Cardiac septum (tissue), 1 donor: ENCODE results near the gene GABBR2. TPM values are rescaled to one million over a fixed set of nuclear protein-coding genes. Genes with fewer than 3 reads are reported as not detected.

Experiments used
- DNase-seq: peaks from one replicate; pipeline ENCODE4 v3.0.0-alpha.2; 2020; ENCODE audit warnings: low spot score
- intact Hi-C: fragments of 100-400 bp; cut with DNase I; formaldehyde crosslinking; loops from one replicate; pipeline ENCODE4 v1.14.0; 2022
- total RNA-seq: library from RNA; stranded (reverse); fragmentation: NEBNext Ultra II Directional; extraction: Animal tissue kit (Norgen Biotek cat#: 25700); gene quantifications from one replicate; pipeline ENCODE4 v1.2.1, GENCODE V29; 2021
- donor health status: DM: no; HTN: no; CAD: no.

GABBR2 gene
- total RNA-seq, 1 donor from 2014 or later: 1.1 TPM

- intact Hi-C loops: no loop called here
- DNase-seq: no peak
These were observed 131.9 kb downstream of the GABBR2 start for GRCh38 chr9:98576859-98577258.

GRCh38 chr9:98576354-98576753 lies 132.4 kb downstream of the GABBR2 start:
- no peak for DNase-seq

GRCh38 chr9:98575379-98576346 lies 133.1 kb downstream of the GABBR2 start:
- intact Hi-C loops: no loop called here
- peak; percentile 66 for DNase-seq

More at GRCh38 chr9:98576354-98576753, 132.4 kb downstream of the GABBR2 start:
- intact Hi-C loops: no loop called here

- DNase-seq: no peak
- intact Hi-C loops: no loop called here
These were observed 134.9 kb downstream of the GABBR2 start for GRCh38 chr9:98573749-98574278.

GRCh38 chr9:98572796-98573195 lies 135.9 kb downstream of the GABBR2 start:
- intact Hi-C loops: no loop called here
- DNase-seq: no peak

GRCh38 chr9:98572054-98572627 lies 136.6 kb downstream of the GABBR2 start:
- intact Hi-C loops: no loop called here
- no peak for DNase-seq

GRCh38 chr9:98571643-98572042 lies 137.1 kb downstream of the GABBR2 start:
- no peak for DNase-seq
- intact Hi-C loops: no loop called here

- intact Hi-C loops: no loop called here
- no peak for DNase-seq
These were observed 137.9 kb downstream of the GABBR2 start for GRCh38 chr9:98570663-98571440.

- DNase-seq: no peak
- intact Hi-C loops: no loop called here
These were observed 138.7 kb downstream of the GABBR2 start for GRCh38 chr9:98570055-98570454.

GRCh38 chr9:98569491-98569890 lies 139.2 kb downstream of the GABBR2 start:
- DNase-seq: no peak
- intact Hi-C loops: no loop called here

- no peak for DNase-seq
- intact Hi-C loops: no loop called here
These were observed 139.7 kb downstream of the GABBR2 start for GRCh38 chr9:98568909-98569469.

GRCh38 chr9:98568234-98568908 lies 140.4 kb downstream of the GABBR2 start:
- intact Hi-C loops: no loop called here
- DNase-seq: no peak

- intact Hi-C loops: no loop called here
- no peak for DNase-seq
These were observed 141.0 kb downstream of the GABBR2 start for GRCh38 chr9:98567540-98568233.

GRCh38 chr9:98565152-98566135 lies 143.3 kb downstream of the GABBR2 start:
- intact Hi-C loops: no loop called here
- no peak for DNase-seq

- intact Hi-C loops: no loop called here
- DNase-seq: no peak
These were observed 144.0 kb downstream of the GABBR2 start for GRCh38 chr9:98564714-98565113.

- no peak for DNase-seq
- intact Hi-C loops: no loop called here
These were observed 144.7 kb downstream of the GABBR2 start for GRCh38 chr9:98563988-98564387.

GRCh38 chr9:98563212-98563907 lies 145.4 kb downstream of the GABBR2 start:
- intact Hi-C loops: no loop called here

More at GRCh38 chr9:98563212-98563907, 145.4 kb downstream of the GABBR2 start:
- DNase-seq: no peak
